ENCODE measurements around the gene HHATL.

The HHATL gene

DNA sequence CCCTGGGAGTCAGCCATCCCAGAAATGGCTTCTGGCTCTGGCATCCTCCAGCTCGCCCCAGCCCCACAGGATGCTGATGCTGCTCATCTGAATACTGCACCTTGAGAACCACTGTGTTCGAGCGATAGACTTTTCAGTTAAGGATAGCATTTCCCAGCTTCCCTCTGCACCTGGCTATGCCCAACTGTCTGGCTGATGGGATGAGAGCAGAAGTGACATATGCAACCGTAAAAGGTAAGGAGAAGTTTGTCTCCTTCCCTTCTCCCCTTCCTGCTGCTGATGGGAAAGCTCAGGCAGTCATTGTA, 9.7 kb upstream of the HHATL start:
- Histone ChIP-seq H3K27ac (ENCODE audit: low read depth, low read length) (no peak overlapping the region), H3K27me3 (ENCODE audit: control insufficient read depth, insufficient read depth, low read length) (no peaks in the 10 kb centered on the region), H3K4me3 (ENCODE audit: low read depth, low read length) (no peak overlapping the region), H3K9me3 (ENCODE audit: control insufficient read depth, insufficient read depth, low read length) (no peaks in the 10 kb centered on the region), H3K9ac (ENCODE audit: low read depth, low read length) (no peak overlapping the region), H3K36me3 (ENCODE audit: control insufficient read depth, insufficient read depth, low read length) (no peaks in the 10 kb centered on the region), H3K4me1 (ENCODE audit: control insufficient read depth, insufficient read depth, low read length) (no peaks in the 10 kb centered on the region)

DNA sequence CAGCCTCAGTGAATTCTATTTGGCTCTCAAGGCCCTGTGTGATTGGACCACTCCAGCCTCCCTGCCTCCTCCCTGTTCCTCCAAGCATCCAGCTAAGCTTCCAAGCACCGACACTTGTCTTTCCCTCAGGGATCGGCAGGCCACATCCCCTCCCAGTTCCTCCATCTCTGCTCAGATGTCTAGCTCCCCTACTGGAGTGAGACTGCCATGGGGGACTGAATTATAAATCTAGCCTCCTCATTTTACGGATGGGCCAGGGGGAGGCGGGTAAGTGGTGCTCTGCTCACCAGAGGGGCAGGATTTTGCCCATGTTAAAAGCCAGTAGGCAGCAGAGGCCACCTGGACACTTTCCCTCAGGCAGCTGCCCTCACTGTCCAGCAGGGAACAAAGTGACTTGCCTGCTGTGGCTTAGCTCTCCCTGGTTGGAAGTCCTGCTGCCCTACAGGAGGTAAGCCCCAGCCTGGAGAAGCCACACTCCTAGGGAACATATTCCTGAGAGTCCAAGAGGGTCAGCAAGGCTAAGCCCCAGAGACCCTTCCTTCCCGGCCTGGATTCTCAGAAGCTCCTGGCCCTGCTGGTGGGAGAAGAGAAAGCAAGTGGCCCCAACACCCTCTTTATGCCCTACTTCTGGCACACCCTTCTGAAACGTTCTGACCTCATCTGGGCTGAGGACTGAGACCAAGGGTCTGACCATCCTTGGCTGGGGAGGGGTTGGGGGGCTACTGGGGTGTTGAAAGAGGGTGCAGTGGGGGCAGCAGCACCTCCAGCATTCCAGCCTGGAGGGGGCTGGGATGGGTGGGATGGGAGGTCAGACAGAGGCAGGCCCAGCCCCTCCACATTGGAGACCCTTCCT, 9.1 kb upstream of the HHATL start:
- Histone ChIP-seq H3K4me1 (ENCODE audit: control insufficient read depth, insufficient read depth, low read length) (no peaks in the 10 kb centered on the region), H3K4me3 (ENCODE audit: low read depth, low read length) (no peak overlapping the region), H3K9ac (ENCODE audit: low read depth, low read length) (no peak overlapping the region), H3K27me3 (ENCODE audit: control insufficient read depth, insufficient read depth, low read length) (no peaks in the 10 kb centered on the region), H3K9me3 (ENCODE audit: control insufficient read depth, insufficient read depth, low read length) (no peaks in the 10 kb centered on the region), H3K36me3 (ENCODE audit: control insufficient read depth, insufficient read depth, low read length) (no peaks in the 10 kb centered on the region), H3K27ac (ENCODE audit: low read depth, low read length) (no peak overlapping the region)

DNA sequence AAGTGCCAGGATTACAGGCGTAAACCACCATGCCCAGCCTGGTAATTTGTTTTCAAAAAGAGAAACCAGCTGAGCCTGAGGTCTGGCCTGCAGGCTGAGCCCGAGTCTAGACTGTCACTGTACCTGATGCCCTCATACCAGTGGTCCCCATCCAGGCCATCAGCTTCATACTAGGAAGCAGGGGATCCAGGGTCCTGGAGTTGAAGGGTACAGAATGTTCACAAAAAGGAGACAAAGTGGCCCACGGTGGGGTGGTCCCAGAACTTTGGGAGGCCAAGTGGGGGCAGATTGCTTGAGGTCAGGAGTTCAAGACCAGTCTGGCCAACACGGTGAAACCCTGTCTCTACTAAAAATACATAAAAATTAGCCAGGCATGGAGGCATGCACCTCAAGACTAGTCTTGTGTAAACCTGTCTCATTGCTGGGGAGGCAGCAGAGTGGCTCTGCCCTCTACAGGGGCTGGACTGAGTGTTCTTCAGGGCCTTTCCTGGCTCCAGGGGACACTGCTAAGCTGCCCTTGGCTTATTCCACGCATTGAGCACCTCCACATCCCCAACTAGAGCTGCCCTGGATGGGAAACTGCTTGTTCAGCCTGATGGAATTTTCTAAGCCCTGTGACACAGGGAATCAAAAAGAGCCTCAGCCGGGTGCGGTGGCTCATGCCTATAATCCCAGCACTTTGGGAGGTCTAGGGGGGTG, 7.9 kb upstream of the HHATL start:
- H3K27ac ChIP-seq (ENCODE audit: low read depth, low read length), result no peak overlapping the region
- H3K9me3 ChIP-seq (ENCODE audit: control insufficient read depth, insufficient read depth, low read length), result no peaks in the 10 kb centered on the region
- no peaks in the 10 kb centered on the region for H3K36me3 ChIP-seq (ENCODE audit: control insufficient read depth, insufficient read depth, low read length)
- no peak overlapping the region for H3K4me3 ChIP-seq (ENCODE audit: low read depth, low read length)
- no peak overlapping the region for H3K9ac ChIP-seq (ENCODE audit: low read depth, low read length)
- no peaks in the 10 kb centered on the region for H3K4me1 ChIP-seq (ENCODE audit: control insufficient read depth, insufficient read depth, low read length)
- H3K27me3 ChIP-seq (ENCODE audit: control insufficient read depth, insufficient read depth, low read length), result no peaks in the 10 kb centered on the region

DNA sequence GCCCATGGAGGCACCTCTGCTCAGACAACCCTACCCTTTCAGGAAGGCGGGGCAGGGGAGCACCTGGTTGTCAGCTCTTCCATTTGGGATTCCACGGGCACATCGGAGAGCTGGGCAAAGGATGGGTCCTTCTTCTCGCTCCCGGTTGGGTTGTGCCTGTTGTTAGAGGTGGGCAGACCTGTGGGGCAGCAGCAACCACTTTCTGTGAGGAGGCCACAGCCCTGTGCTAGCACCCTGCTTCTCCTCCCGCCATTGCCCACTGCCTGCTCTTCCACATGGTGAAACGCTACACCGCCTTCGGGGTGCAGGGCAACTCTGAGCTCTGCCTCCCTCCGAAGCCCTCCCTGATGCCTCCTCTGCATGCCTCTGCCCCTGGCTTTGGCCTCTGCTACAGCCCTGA, 7.0 kb upstream of the HHATL start:
- Histone ChIP-seq H3K4me1 (ENCODE audit: control insufficient read depth, insufficient read depth, low read length) (no peaks in the 10 kb centered on the region), H3K9me3 (ENCODE audit: control insufficient read depth, insufficient read depth, low read length) (no peaks in the 10 kb centered on the region), H3K27ac (ENCODE audit: low read depth, low read length) (no peak overlapping the region), H3K36me3 (ENCODE audit: control insufficient read depth, insufficient read depth, low read length) (no peaks in the 10 kb centered on the region), H3K9ac (ENCODE audit: low read depth, low read length) (no peak overlapping the region), H3K27me3 (ENCODE audit: control insufficient read depth, insufficient read depth, low read length) (no peaks in the 10 kb centered on the region), H3K4me3 (ENCODE audit: low read depth, low read length) (no peak overlapping the region)

DNA sequence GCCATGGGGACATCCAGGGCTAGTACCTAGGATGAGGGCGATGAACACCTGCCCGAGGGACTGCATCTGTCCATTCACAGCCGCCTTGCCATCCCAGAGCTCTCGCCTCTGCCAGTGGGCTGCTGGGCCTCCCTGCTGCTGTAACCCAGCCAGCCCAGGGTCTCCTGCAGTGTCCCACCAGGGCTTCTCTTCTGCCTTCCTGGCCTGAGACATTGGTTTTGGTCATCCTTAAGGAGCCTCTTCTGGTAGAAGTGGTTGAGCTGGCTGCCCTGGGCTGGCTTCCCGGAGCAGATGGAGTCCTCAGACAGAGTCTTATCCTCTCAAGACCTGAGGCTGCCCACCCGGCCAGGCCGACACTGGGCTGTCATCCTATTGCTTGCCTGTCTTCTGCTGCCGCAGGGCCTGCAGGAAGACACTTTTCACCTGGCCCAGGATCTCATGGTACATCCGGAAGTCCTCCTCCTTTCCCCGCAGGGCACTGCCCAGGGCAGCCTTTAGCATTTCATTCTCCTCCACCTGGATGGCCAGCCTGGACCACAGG, 6.1 kb upstream of the HHATL start:
- no peaks in the 10 kb centered on the region for H3K27me3 ChIP-seq (ENCODE audit: control insufficient read depth, insufficient read depth, low read length)
- no peak overlapping the region for H3K4me3 ChIP-seq (ENCODE audit: low read depth, low read length)
- H3K9ac ChIP-seq (ENCODE audit: low read depth, low read length), result no peak overlapping the region
- no peaks in the 10 kb centered on the region for H3K9me3 ChIP-seq (ENCODE audit: control insufficient read depth, insufficient read depth, low read length)
- no peak overlapping the region for H3K27ac ChIP-seq (ENCODE audit: low read depth, low read length)
- H3K36me3 ChIP-seq (ENCODE audit: control insufficient read depth, insufficient read depth, low read length), result no peaks in the 10 kb centered on the region
- H3K4me1 ChIP-seq (ENCODE audit: control insufficient read depth, insufficient read depth, low read length), result no peaks in the 10 kb centered on the region

DNA sequence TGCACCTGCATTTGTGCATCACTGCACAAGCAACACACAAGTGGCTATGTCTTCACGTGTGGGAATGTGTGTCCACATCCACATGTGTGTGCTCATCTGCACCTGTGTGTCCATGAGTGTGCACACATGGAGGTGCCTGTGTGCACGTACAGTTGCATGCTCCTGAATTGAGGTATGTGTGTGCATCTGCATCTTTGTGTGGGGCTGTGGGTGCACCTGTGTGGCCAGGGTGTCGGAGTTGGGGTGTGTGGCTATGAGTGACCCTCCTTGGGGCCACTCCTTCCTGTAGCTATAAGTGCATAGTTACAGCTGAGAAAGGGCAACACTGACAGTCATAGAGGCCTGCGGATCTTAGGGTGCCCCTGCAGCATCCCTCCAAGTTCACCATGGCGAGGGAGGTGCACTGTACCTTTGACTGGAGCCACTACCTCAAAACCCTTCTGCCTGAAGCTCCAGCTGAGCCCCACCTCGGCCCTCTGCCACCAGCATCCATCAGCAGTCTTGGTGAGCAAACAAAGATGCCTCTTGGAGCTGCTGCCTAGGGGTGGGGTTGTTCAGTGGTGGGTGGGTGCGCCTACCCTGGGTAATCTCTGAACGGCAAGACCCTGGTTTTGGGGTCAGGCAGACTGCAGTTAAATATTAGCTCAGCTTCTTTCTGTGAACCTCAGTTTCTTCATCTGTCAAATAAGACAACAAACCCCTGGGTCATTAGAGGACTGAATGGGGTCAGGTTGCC, 5.2 kb upstream of the HHATL start:
- no peaks in the 10 kb centered on the region for H3K9me3 ChIP-seq (ENCODE audit: control insufficient read depth, insufficient read depth, low read length)
- H3K27ac ChIP-seq (ENCODE audit: low read depth, low read length), result no peak overlapping the region

DNA sequence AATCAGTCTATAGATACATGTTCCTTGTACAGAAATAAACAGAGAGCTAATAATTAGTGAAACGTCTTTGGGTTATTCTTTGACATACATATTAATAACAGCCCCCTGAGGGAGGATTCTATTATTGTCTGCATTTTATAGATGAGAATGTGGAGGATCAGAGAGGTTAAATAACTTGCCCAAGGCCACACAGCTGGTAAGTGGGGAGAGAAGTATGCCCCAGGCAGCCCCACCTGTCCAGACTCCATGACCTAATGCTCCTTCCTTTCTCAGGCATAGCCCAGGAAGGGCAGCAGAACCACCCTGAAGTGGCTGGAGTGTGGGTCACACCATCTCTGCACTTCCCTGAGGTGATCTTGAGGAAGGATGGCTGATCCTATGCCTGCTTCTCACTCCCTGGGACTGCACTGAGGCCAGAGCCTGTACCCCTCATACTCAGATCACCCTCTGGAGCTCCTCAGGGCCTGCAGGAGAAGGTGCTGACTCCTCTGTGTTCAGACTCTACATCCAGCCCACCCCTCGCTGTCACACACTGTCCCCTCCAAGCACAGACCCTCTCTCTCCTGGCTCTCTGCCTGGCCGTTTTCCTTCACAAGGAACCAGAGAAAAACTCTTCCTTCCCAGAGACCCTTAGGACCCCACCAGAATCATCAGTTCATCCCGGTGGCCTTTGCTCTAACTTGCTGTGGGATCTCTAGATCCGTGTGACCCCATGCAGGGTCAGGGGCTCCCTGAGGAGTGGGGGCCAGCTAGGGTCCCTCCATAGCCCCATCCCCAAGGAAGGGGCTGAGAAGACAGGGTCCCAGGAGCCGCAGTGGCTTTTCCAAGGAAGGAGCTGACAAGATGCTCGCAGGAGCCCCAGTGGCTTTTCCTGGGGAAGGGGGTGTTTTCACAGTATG, 4.4 kb upstream of the HHATL start:
- no peaks in the 10 kb centered on the region for H3K9me3 ChIP-seq (ENCODE audit: control insufficient read depth, insufficient read depth, low read length)
- H3K27ac ChIP-seq (ENCODE audit: low read depth, low read length), result no peak overlapping the region
- no peaks in the 10 kb centered on the region for H3K4me1 ChIP-seq (ENCODE audit: control insufficient read depth, insufficient read depth, low read length)
- H3K36me3 ChIP-seq (ENCODE audit: control insufficient read depth, insufficient read depth, low read length), result no peaks in the 10 kb centered on the region
- H3K4me3 ChIP-seq (ENCODE audit: low read depth, low read length), result no peak overlapping the region
- no peak overlapping the region for H3K9ac ChIP-seq (ENCODE audit: low read depth, low read length)
- H3K27me3 ChIP-seq (ENCODE audit: control insufficient read depth, insufficient read depth, low read length), result no peaks in the 10 kb centered on the region

More for the DNA sequence above, 5.2 kb upstream of the HHATL start:
- Histone ChIP-seq H3K27me3 (ENCODE audit: control insufficient read depth, insufficient read depth, low read length) (no peaks in the 10 kb centered on the region), H3K36me3 (ENCODE audit: control insufficient read depth, insufficient read depth, low read length) (no peaks in the 10 kb centered on the region), H3K9ac (ENCODE audit: low read depth, low read length) (no peak overlapping the region), H3K4me3 (ENCODE audit: low read depth, low read length) (no peak overlapping the region), H3K4me1 (ENCODE audit: control insufficient read depth, insufficient read depth, low read length) (no peaks in the 10 kb centered on the region)

DNA sequence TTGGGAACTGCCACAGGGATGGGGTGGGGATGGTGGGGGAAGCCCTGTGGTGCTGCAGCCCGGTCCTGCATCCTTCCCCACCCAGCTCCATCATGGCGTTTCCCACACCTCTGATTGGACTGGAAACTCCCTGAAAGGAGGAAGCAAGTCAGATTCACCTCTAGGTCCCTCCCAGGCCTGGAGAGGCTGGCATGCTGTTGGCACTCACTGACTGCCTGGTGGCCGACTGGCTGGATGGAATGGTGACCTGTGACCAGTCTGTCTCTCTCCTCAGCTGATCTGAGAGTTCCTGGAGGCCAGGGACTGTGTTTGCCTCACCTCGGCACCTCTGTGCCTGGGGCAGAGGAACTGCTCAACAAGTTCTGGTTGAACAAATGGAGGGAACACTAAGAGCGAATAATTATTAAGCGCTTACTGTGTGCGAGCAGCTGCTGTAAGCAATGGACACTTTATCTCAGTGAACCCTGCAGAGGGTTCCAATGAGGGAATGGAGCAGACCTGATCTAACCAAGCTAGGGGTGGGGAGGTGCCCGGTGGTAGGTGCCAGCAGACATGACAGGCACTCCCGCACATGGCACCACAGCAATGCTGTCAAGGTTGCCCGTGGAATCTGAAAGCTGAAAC, 3.5 kb upstream of the HHATL start:
- H3K4me3 ChIP-seq (ENCODE audit: low read depth, low read length), result no peak overlapping the region
- no peak overlapping the region for H3K9ac ChIP-seq (ENCODE audit: low read depth, low read length)
- no peaks in the 10 kb centered on the region for H3K9me3 ChIP-seq (ENCODE audit: control insufficient read depth, insufficient read depth, low read length)
- no peaks in the 10 kb centered on the region for H3K27me3 ChIP-seq (ENCODE audit: control insufficient read depth, insufficient read depth, low read length)
- H3K27ac ChIP-seq (ENCODE audit: low read depth, low read length), result no peak overlapping the region
- H3K4me1 ChIP-seq (ENCODE audit: control insufficient read depth, insufficient read depth, low read length), result peaks cover 3% of the 10 kb centered on the region; the same call in 1 of the 2 replicates
- H3K36me3 ChIP-seq (ENCODE audit: control insufficient read depth, insufficient read depth, low read length), result no peaks in the 10 kb centered on the region

DNA sequence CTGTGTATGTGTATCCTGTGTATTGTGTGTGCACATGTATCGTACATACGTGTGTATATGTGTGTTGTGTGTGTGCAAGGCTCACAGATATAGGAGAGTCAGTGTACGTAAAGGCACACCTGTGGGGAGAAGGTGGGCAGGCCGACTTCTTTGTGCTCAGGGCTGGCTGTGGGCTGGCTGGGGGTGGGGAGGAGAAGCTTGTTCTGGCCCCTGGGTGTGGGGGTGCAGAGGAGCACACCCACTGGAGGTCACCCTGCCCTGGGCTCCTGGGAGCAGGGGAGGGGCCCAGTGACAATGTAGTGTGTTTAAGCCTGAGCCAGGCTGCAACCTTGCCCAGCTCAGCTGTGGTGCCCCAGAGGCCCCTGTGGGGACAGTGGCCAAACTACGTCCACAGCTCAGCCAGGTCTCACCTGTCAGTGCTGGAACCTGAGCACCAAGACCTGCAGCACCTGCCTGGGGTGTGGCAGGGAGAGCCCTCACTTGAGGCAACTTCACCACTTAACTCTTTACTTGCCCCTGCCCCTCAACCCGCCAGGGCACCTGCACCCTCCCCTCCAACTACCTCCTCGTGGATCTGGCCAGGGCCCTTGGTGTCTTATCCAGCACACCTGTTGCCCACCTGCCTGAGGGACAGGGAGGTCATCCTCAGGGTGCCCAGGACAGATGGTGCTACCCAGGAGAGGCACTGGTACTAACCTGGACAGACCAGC, 2.6 kb upstream of the HHATL start:
- H3K36me3 ChIP-seq (ENCODE audit: control insufficient read depth, insufficient read depth, low read length), result no peaks in the 10 kb centered on the region
- H3K9me3 ChIP-seq (ENCODE audit: control insufficient read depth, insufficient read depth, low read length), result no peaks in the 10 kb centered on the region
- H3K4me3 ChIP-seq (ENCODE audit: low read depth, low read length), result no peak overlapping the region
- no peak overlapping the region for H3K9ac ChIP-seq (ENCODE audit: low read depth, low read length)
- H3K27ac ChIP-seq (ENCODE audit: low read depth, low read length), result no peak overlapping the region
- peaks cover 3% of the 10 kb centered on the region; the same call in 1 of the 2 replicates for H3K4me1 ChIP-seq (ENCODE audit: control insufficient read depth, insufficient read depth, low read length)
- H3K27me3 ChIP-seq (ENCODE audit: control insufficient read depth, insufficient read depth, low read length), result no peaks in the 10 kb centered on the region
